WTC11 (cell line): Measurements from ENCODE around the gene CHD9. TPM values are rescaled to one million over a fixed set of nuclear protein-coding genes. Genes with fewer than 3 reads are reported as not detected.

Experiments
- ATAC-seq: fragments of 200-7000 bp; cut with Tn5 transposase; 2 replicates; pipeline ENCODE4 v1.10.0; 2021; ENCODE audit warnings: mild to moderate bottlenecking, moderate library complexity
- CTCF ChIA-PET: fragments of 300-600 bp; sonication (Branson Sonifier 250); formaldehyde crosslinking; loops from one replicate; lab custom pipeline; 2021; ENCODE audit warnings: antibody characterized with exemption; lab: Charles Lee
- POLR2A ChIA-PET: fragments of 350-600 bp; sonication (Branson Sonifier 250); formaldehyde crosslinking; loops from one replicate; lab custom pipeline; 2021; ENCODE audit warnings: antibody characterized with exemption; lab: Charles Lee
- DNase-seq: peaks from one replicate; pipeline ENCODE4 v3.0.0; 2021; ENCODE audit warnings: low spot score
- H3K27ac Mint-ChIP-seq: 2 replicates; pipeline ENCODE4 v1.8.0; 2021; ENCODE audit warnings: mixed read lengths
- H3K27me3 Mint-ChIP-seq: 2 replicates; pipeline ENCODE4 v1.8.0; 2021; ENCODE audit warnings: low read depth, mild to moderate bottlenecking, moderate library complexity, mixed read lengths
- H3K36me3 Mint-ChIP-seq: 2 replicates; pipeline ENCODE4 v1.8.0; 2021; ENCODE audit warnings: mixed read lengths
- H3K4me1 Mint-ChIP-seq: 2 replicates; pipeline ENCODE4 v1.8.0; 2022; ENCODE audit warnings: mixed read lengths
- H3K4me3 Mint-ChIP-seq: 2 replicates; pipeline ENCODE4 v1.8.0; 2021; ENCODE audit warnings: mild to moderate bottlenecking, moderate library complexity, mixed read lengths
- H3K9me3 Mint-ChIP-seq: 2 replicates; pipeline ENCODE4 v1.8.0; 2021; ENCODE audit warnings: mixed read lengths
- E2F4 ChIP-seq: sonication (generic); formaldehyde crosslinking; IDR thresholded peaks from 2 replicates; pipeline ENCODE4 v1.8.1; 2022; ENCODE audit warnings: low read depth, mild to moderate bottlenecking, moderate library complexity, missing genetic modification reagents, borderline replicate concordance
- GRHL2 ChIP-seq: fragments of 250-450 bp; sonication (Bioruptor Pico); IDR thresholded peaks from 2 replicates; pipeline ENCODE4 v1.8.0; 2022; ENCODE audit warnings: mild to moderate bottlenecking, moderate library complexity; ENCODE audit not compliant: insufficient replicate concordance, severe bottlenecking
- IRF1 ChIP-seq: sonication (generic); formaldehyde crosslinking; IDR thresholded peaks from 2 replicates; pipeline ENCODE4 v1.8.0; 2023; ENCODE audit warnings: missing genetic modification reagents
- NFATC4 ChIP-seq: fragments of 250-450 bp; sonication (Bioruptor Pico); IDR thresholded peaks from 2 replicates; pipeline ENCODE4 v1.9.0; 2021; ENCODE audit warnings: mild to moderate bottlenecking
- NR1H2 ChIP-seq: sonication (generic); formaldehyde crosslinking; IDR thresholded peaks from 2 replicates; pipeline ENCODE4 v1.9.0; 2021; ENCODE audit warnings: mild to moderate bottlenecking, moderate library complexity, missing genetic modification reagents
- NR3C1 ChIP-seq: sonication (generic); formaldehyde crosslinking; conservative IDR thresholded peaks from 2 replicates; pipeline ENCODE4 v1.8.1; 2023; ENCODE audit warnings: low read depth, mild to moderate bottlenecking, missing genetic modification reagents
- PREB ChIP-seq: sonication (generic); formaldehyde crosslinking; IDR thresholded peaks from 2 replicates; pipeline ENCODE4 v1.8.1; 2022; ENCODE audit warnings: mild to moderate bottlenecking, missing genetic modification reagents, moderate library complexity, borderline replicate concordance
- STAT6 ChIP-seq: sonication (generic); formaldehyde crosslinking; conservative IDR thresholded peaks from 2 replicates; pipeline ENCODE4 v1.8.1; 2023; ENCODE audit warnings: mild to moderate bottlenecking, low read depth, missing genetic modification reagents, moderate library complexity
- ZNF219 ChIP-seq: sonication (generic); formaldehyde crosslinking; IDR thresholded peaks from 2 replicates; pipeline ENCODE4 v1.8.0; 2023; ENCODE audit warnings: missing genetic modification reagents, mild to moderate bottlenecking, borderline replicate concordance
- ZNF423 ChIP-seq: fragments of 250-450 bp; sonication (Bioruptor Pico); IDR thresholded peaks from 2 replicates; pipeline ENCODE4 v2.1.2; 2022; ENCODE audit warnings: mild to moderate bottlenecking, moderate library complexity
- ZSCAN18 ChIP-seq: fragments of 250-450 bp; sonication (Bioruptor Pico); IDR thresholded peaks from 2 replicates; pipeline ENCODE4 v2.1.2; 2022; ENCODE audit warnings: mild to moderate bottlenecking, moderate library complexity
- total RNA-seq: library from RNA; stranded (reverse); gene quantifications from 3 replicates; pipeline ENCODE4 v1.2.3, GENCODE V29; 2021

Gene CHD9
- total RNA-seq, 1 experiment from 2014 or later, result 31.3 TPM

- H3K4me3 Mint-ChIP-seq, result no peak overlapping the region
- H3K27me3 Mint-ChIP-seq, result no peaks in the 10 kb centered on the region
- peaks cover 61% of the 10 kb centered on the region for H3K36me3 Mint-ChIP-seq
- CTCF ChIA-PET, result no interaction called here
- no peaks in the 10 kb centered on the region for H3K4me1 Mint-ChIP-seq
- ATAC-seq (no peak), DNase-seq (no peak)
- TF ChIP-seq STAT6 (CRISPR knock-in tag) (no peak), NR3C1 (CRISPR knock-in tag) (no peak)
- TF ChIP-seq, all 79 proteins: peak for 0
- Mint-ChIP-seq H3K9me3 (no peaks in the 10 kb centered on the region), H3K27ac (no peak overlapping the region)
- POLR2A ChIA-PET, result no interaction called here
These were observed 249.5 kb downstream of the CHD9 start for GRCh38 chr16:53304334-53304733.

GRCh38 chr16:53305743-53306142, 251.0 kb downstream of the CHD9 start:
- no peak overlapping the region for H3K4me3 Mint-ChIP-seq
- no peak overlapping the region for H3K27ac Mint-ChIP-seq
- CTCF ChIA-PET, result no interaction called here
- no peak for TF ChIP-seq PREB
- H3K4me1 Mint-ChIP-seq, result no peaks in the 10 kb centered on the region
- no peaks in the 10 kb centered on the region for H3K9me3 Mint-ChIP-seq
- peaks cover 57% of the 10 kb centered on the region for H3K36me3 Mint-ChIP-seq
- POLR2A ChIA-PET, result no interaction called here
- DNase-seq (no peak), ATAC-seq (no peak)
- no peaks in the 10 kb centered on the region for H3K27me3 Mint-ChIP-seq

- Mint-ChIP-seq H3K27ac (no peak overlapping the region), H3K36me3 (peaks cover 70% of the 10 kb centered on the region), H3K9me3 (peaks cover 6% of the 10 kb centered on the region; the same call in 1 of the 2 replicates), H3K4me1 (no peaks in the 10 kb centered on the region), H3K4me3 (no peak overlapping the region), H3K27me3 (no peaks in the 10 kb centered on the region)
- DNase-seq (no peak), ATAC-seq (no peak)
- ChIA-PET CTCF (no interaction called here), POLR2A (no interaction called here)
- TF ChIP-seq ZNF219 (CRISPR knock-in tag), result no peak
- TF ChIP-seq ZNF423 (CRISPR knock-in tag), result no peak
- TF ChIP-seq ZSCAN18, result no peak
- no peak for TF ChIP-seq IRF1 (CRISPR knock-in tag)
- TF ChIP-seq NFATC4 (CRISPR knock-in tag), result no peak
- no peak for TF ChIP-seq E2F4 (CRISPR knock-in tag)
- no peak for TF ChIP-seq NR1H2
- no peak for TF ChIP-seq STAT6 (CRISPR knock-in tag)
- no peak for TF ChIP-seq GRHL2
These were observed 254.7 kb downstream of the CHD9 start for GRCh38 chr16:53309457-53309856.
